Heart right ventricle (tissue), 16 donors: ENCODE data around the gene TM7SF3. TPM values are rescaled to one million over a fixed set of nuclear protein-coding genes. Genes with fewer than 3 reads are reported as not detected.

Experiments used
- ATAC-seq, 8 donors: fragments of 200-7000 bp; cut with Tn5 transposase; one replicate each; pipeline ENCODE4 v1.9.1; 2020; ENCODE audit warnings: mild to moderate bottlenecking in 8 of 8, moderate library complexity in 8 of 8, moderate number of reproducible peaks in 1 of 8
- DNase-seq, 2 donors: peaks; one replicate each; pipeline ENCODE4 v3.0.0-alpha.2; 2020
- H3K27ac ChIP-seq, 10 donors: fragments of 200-600 bp; sonication (generic) in 2 of 10; one replicate each; pipeline versions ENCODE4 v1.5.0 to v1.8.0; 2020 to 2022; ENCODE audit warnings: mild to moderate bottlenecking in 3 of 10
- H3K27me3 ChIP-seq, 7 donors: fragments of 200-600 bp; one replicate each; pipeline ENCODE4 v1.8.0; 2021 to 2022; ENCODE audit warnings: mild to moderate bottlenecking in 2 of 7
- H3K36me3 ChIP-seq, 9 donors: fragments of 200-600 bp; sonication (generic) in 1 of 9; one replicate each; pipeline versions ENCODE4 v1.5.0 to v1.8.0; 2020 to 2022; ENCODE audit warnings: mild to moderate bottlenecking in 2 of 9
- H3K4me1 ChIP-seq, 9 donors: fragments of 200-600 bp; sonication (generic) in 1 of 9; one replicate each; pipeline versions ENCODE4 v1.5.0 to v1.8.0; 2020 to 2022; ENCODE audit warnings: mild to moderate bottlenecking in 4 of 9
- H3K4me3 ChIP-seq, 10 donors: fragments of 200-600 bp; sonication (generic) in 2 of 10; one replicate each; pipeline versions ENCODE4 v1.5.0 to v1.8.0; 2020 to 2022; ENCODE audit warnings: mild to moderate bottlenecking in 7 of 10, moderate library complexity in 2 of 10
- H3K9me3 ChIP-seq, 11 donors: fragments of 200-600 bp in 10 of 11; sonication (generic) in 2 of 11; one replicate each; pipeline versions ENCODE4 v1.5.0 to v1.8.0; 2013 to 2022; ENCODE audit warnings: mild to moderate bottlenecking in 2 of 11, control low read depth in 1 of 11, moderate library complexity in 1 of 11
- WGBS, 2 donors: extraction: QIAGEN DNeasy Blood & Tissue Kit; methylation state at CpG; one replicate each; pipeline ENCODE4 v1.1.7; 2013; ENCODE audit warnings: inconsistent platforms in 1 of 2; 5-methylcytosine and 5-hydroxymethylcytosine counted together
- intact Hi-C, 10 donors: fragments of 100-400 bp; cut with DNase I; formaldehyde crosslinking; loops; one replicate each; pipeline versions ENCODE4 v1.11.1 to v1.14.2; 2022
- polyA plus RNA-seq, 2 donors: library from polyadenylated mRNA; stranded (reverse); fragments of 200-250 nt; gene quantifications; one replicate each; pipeline ENCODE4 v1.2.3, GENCODE V29; 2013
- total RNA-seq, 10 donors: library from RNA; stranded (reverse); fragmentation: NEBNext Ultra II Directional in 3 of 10; extraction: Animal tissue kit (Norgen Biotek cat#: 25700) in 3 of 10; gene quantifications; one replicate each; pipeline versions ENCODE4 v1.2.1 to v1.2.4, GENCODE V29; 2021 to 2023
- TF ChIP-seq, protein P1 (sequence below), 9 donors: fragments of 200-600 bp; sonication (generic) in 2 of 9; IDR thresholded peaks; one replicate each; pipeline versions ENCODE4 v1.5.0 to v1.8.0; 2021 to 2022; ENCODE audit warnings: antibody characterized with exemption in 9 of 9, mild to moderate bottlenecking in 5 of 9, moderate library complexity in 1 of 9
- donor health status: Arrhythmogenic right ventricular cardiomyopathy.
- donor health status: ischemic (EF 13 %, LVEDD 7.1; RV severe dilation, severe dysfunction).
- donor health status: healthy with polysubstance abuse.
- donor health status: DM: no; HTN: yes; CAD: no.
- donor health status: DM: no; HTN: no; CAD: no.
- donor health status: ischemic (EF 25% LVEDD 6.9; RV normal size, moderate dysfunction).
- donor health status: ischemic (EF 25% LVEDD 5.7; RV mildly dilated, moderate dysfunction).
- donor health status: healthy.
- donor health status: DM: yes; HTN: yes; CAD: no.
- donor health status: Ischemic cardiomyopathy.
- donor health status: ischemic (EF 35%, LVEDD 5.7; RV mildly dilated, moderate dysfunction).
- donor health status: nonischemic (EF 11% LVEDD 7.7; RV severe dilation, severe dysfunction).
- donor health status: DM: yes; HTN: yes; CAD: no.
- donor health status: PGD.
- donor health status: ischemic (EF 29% LVEDD 5.4; RV normal size, mild dysfunction).
- donor health status: nonischemic (EF 23%, LVEDD 6.1; RV moderate dilation, normal function).

The TM7SF3 gene
- total and polyA plus RNA-seq, 12 donors: 8.6 to 29.3 (median 22.8) TPM

DNA sequence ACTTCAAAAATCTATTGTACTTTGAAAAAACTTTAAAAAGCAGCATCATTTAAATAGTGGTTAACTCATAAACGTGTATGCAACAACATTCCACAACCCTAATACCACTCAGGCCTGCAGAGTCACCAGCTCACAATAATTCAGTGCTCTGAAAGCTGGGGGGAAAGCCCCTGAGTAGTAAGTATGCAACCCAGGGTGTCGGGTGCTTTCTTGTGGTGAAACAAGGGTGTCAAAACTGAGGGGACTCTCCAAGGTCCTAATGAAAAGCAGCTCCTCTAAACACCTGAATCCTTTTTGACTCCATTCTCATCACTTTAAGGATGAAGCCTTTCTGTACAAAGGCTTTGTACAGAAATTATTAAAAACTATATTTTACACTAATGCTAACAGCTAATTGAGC, 42.2 kb downstream of the TM7SF3 start:
- 86 to 88% methylated on average over 2 of the region's 2 CpGs for WGBS, 2 donors
- H3K27ac ChIP-seq: no peak overlapping the region
- H3K36me3 ChIP-seq: peaks cover 0 to 93% (median 29%) of the 10 kb centered on the region in 9 donors
- intact Hi-C loops: no loop called here
- no peak overlapping the region for H3K4me3 ChIP-seq
- H3K4me1 ChIP-seq: peaks cover 0 to 6% (median 0%) of the 10 kb centered on the region in 9 donors
- DNase-seq: no peak
- no peaks in the 10 kb centered on the region for H3K9me3 ChIP-seq
- no peak for ATAC-seq
- TF ChIP-seq, protein P1, sequence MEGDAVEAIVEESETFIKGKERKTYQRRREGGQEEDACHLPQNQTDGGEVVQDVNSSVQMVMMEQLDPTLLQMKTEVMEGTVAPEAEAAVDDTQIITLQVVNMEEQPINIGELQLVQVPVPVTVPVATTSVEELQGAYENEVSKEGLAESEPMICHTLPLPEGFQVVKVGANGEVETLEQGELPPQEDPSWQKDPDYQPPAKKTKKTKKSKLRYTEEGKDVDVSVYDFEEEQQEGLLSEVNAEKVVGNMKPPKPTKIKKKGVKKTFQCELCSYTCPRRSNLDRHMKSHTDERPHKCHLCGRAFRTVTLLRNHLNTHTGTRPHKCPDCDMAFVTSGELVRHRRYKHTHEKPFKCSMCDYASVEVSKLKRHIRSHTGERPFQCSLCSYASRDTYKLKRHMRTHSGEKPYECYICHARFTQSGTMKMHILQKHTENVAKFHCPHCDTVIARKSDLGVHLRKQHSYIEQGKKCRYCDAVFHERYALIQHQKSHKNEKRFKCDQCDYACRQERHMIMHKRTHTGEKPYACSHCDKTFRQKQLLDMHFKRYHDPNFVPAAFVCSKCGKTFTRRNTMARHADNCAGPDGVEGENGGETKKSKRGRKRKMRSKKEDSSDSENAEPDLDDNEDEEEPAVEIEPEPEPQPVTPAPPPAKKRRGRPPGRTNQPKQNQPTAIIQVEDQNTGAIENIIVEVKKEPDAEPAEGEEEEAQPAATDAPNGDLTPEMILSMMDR (IDR thresholded peaks at IDR 0.05): no peak
- H3K27me3 ChIP-seq: no peaks in the 10 kb centered on the region

DNA sequence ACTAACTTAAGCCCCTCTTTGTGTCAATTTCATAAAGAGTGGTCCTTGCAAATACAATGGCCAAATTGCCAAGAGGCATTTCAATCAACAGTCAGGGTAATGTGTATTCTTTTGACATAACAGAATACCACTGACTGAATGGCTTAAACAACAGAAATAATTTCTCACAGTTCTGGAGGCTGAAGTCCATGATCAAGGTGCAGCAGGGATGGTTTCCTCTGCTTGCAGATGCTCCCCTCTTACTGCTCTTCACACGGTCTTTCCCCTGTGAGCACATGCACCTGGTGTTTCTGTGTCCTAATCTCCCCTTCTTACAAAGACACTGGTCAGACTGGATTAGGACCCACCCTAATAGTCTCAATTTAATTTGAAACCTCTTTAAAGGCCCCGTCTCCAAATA, 44.0 kb downstream of the TM7SF3 start:
- DNase-seq: no peak
- H3K36me3 ChIP-seq: peaks cover 0 to 92% (median 47%) of the 10 kb centered on the region in 9 donors
- no peak for ATAC-seq
- intact Hi-C loops: no loop called here
- no peaks in the 10 kb centered on the region for H3K27me3 ChIP-seq
- WGBS, 2 donors: 98 to 99% methylated on average over 2 of the region's 2 CpGs
- H3K4me3 ChIP-seq: no peak overlapping the region
- H3K27ac ChIP-seq: no peak overlapping the region
- TF ChIP-seq, protein P1 (IDR thresholded peaks at IDR 0.05): no peak
- H3K9me3 ChIP-seq: no peaks in the 10 kb centered on the region
- H3K4me1 ChIP-seq: no peaks in the 10 kb centered on the region

DNA sequence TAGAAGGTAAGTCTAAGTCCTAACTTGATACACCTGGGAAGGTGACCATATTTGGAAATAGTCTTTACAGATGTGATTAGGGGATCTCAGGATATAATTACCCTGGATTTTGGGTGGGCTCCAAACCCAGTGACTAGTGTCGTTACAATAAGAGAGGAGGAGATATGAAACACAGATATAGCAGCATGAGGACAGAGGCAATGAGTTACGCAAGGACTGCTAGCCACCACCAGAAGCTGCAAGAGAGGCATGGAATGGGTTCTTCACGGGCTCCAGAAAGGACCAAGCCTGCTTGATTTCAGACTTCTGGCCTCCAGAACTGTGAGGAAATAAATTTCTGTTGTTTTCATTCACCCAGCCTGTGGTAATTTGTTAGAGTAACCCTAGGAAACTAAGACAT, 47.3 kb downstream of the TM7SF3 start:
- Histone ChIP-seq H3K4me3 (no peak overlapping the region), H3K27ac (no peak overlapping the region), H3K36me3 (peaks cover 0 to 92% (median 47%) of the 10 kb centered on the region in 9 donors), H3K4me1 (peaks cover 0 to 3% (median 0%) of the 10 kb centered on the region in 9 donors), H3K9me3 (no peaks in the 10 kb centered on the region), H3K27me3 (no peaks in the 10 kb centered on the region)
- TF ChIP-seq, protein P1 (IDR thresholded peaks at IDR 0.05): no peak
- DNase-seq (no peak), ATAC-seq (no peak)
- 77 to 84% methylated on average over 3 of the region's 3 CpGs for WGBS, 2 donors
- intact Hi-C loops: no loop called here

DNA sequence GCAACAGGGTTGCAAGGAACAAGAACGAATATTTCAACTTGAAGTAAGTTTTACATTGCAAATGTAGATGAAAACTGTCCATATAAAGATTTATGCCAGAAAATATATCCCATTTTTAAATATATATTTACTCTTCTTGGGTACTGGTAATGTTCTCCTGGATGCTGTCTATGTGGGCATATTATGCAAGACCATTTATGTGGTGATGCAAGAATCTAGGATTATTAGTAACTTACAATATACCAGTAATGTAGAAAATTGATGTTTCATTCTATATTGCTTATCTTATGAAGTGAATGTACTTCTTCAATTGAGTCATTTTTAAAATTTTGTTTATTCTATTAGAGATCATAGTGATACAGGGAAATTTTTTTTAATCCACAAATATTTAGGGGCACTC, 50.8 kb downstream of the TM7SF3 start:
- Histone ChIP-seq H3K4me1 (peaks cover 0 to 12% (median 0%) of the 10 kb centered on the region in 9 donors), H3K4me3 (no peak overlapping the region), H3K9me3 (no peaks in the 10 kb centered on the region), H3K36me3 (peaks cover 0 to 100% (median 36%) of the 10 kb centered on the region in 9 donors), H3K27me3 (no peaks in the 10 kb centered on the region), H3K27ac (no peak overlapping the region)
- intact Hi-C loops: no loop called here
- no peak for DNase-seq
- 93 to 94% methylated on average over 1 of the region's 1 CpG for WGBS, 2 donors
- ATAC-seq: no peak
- TF ChIP-seq, protein P1 (IDR thresholded peaks at IDR 0.05): no peak
